ENCODE data around the gene HACE1. TPM values are rescaled to one million over a fixed set of nuclear protein-coding genes. Genes with fewer than 3 reads are reported as not detected.

The HACE1 gene
- polyA plus RNA-seq, 3 donors = 2.7 to 3.9 (median 3.4) TPM

DNA sequence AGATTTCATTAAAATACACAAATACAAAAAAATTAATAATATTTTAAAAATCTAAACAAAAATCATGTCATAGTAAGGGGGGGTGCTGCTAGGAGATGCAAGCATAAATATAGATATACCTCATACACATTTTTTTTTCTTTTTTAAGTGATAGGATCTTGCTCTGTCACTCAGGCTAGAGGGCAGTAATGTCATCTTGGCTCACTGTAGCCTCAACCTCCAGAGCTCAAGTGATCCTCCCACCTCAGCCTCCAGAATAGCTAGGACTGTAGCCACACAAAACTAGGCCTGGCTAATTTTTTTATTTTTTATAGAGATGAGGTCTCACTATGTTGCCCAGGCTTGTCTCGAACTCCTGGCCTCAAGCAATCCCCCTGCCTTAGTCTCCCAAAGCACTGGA is 90.8 kb downstream of the HACE1 start:
- H3K4me3 Mint-ChIP-seq = no peak overlapping the region
- TF ChIP-seq, protein P1, sequence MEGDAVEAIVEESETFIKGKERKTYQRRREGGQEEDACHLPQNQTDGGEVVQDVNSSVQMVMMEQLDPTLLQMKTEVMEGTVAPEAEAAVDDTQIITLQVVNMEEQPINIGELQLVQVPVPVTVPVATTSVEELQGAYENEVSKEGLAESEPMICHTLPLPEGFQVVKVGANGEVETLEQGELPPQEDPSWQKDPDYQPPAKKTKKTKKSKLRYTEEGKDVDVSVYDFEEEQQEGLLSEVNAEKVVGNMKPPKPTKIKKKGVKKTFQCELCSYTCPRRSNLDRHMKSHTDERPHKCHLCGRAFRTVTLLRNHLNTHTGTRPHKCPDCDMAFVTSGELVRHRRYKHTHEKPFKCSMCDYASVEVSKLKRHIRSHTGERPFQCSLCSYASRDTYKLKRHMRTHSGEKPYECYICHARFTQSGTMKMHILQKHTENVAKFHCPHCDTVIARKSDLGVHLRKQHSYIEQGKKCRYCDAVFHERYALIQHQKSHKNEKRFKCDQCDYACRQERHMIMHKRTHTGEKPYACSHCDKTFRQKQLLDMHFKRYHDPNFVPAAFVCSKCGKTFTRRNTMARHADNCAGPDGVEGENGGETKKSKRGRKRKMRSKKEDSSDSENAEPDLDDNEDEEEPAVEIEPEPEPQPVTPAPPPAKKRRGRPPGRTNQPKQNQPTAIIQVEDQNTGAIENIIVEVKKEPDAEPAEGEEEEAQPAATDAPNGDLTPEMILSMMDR (IDR thresholded peaks at IDR 0.05) = no peak
- peaks cover 6 to 12% of the 10 kb centered on the region in 2 donors for H3K36me3 Mint-ChIP-seq
- no peaks in the 10 kb centered on the region for H3K9me3 ChIP-seq (replicated peaks in 1 of 2; ENCODE audit: control insufficient read depth in 1 of 2, insufficient read depth in 1 of 2, low read length in 2 of 2)
- H3K79me2 ChIP-seq (ENCODE audit: insufficient read depth, low read length) = no peaks in the 10 kb centered on the region
- no peaks in the 10 kb centered on the region for H3K27me3 ChIP-seq (ENCODE audit: control insufficient read depth in 2 of 2, insufficient read depth in 2 of 2, low read length in 2 of 2)
- H3K27me3 Mint-ChIP-seq (ENCODE audit: low read depth in 3 of 3) = no peaks in the 10 kb centered on the region
- H3K27ac ChIP-seq (ENCODE audit: low read depth in 1 of 2, low read length in 2 of 2) = no peak overlapping the region
- intact Hi-C loops (cut with micrococcal nuclease) = no loop called here
- H3K36me3 ChIP-seq (replicated peaks in 1 of 2; ENCODE audit: control insufficient read depth in 1 of 2, insufficient read depth in 2 of 2, low read length in 2 of 2) = peaks cover 5 to 25% of the 10 kb centered on the region in 2 donors
- H3K9me3 Mint-ChIP-seq = no peaks in the 10 kb centered on the region
- H3K4me1 ChIP-seq (ENCODE audit: control insufficient read depth in 1 of 2, insufficient read depth in 2 of 2, low read length in 2 of 2) = peaks cover 3 to 11% of the 10 kb centered on the region in 2 donors
- no peaks in the 10 kb centered on the region for H4K20me1 ChIP-seq (ENCODE audit: insufficient read depth, low read length)
- H3K4me3 ChIP-seq (replicated peaks in 1 of 3; ENCODE audit: low read depth in 2 of 3, low read length in 3 of 3) = no peak overlapping the region
- no peak overlapping the region for H3K9ac ChIP-seq (ENCODE audit: insufficient read depth, low read length, poor library complexity, severe bottlenecking)
- WGBS (ENCODE audit: insufficient coverage) = no CpG with 5 or more reads among the region's 1 CpG
- H3K27ac Mint-ChIP-seq = no peak overlapping the region
- no peak for DNase-seq
- no peak overlapping the region for H2AFZ ChIP-seq (ENCODE audit: insufficient read depth, low read depth, low read length, poor library complexity, severe bottlenecking)
- peaks cover 16% of the 10 kb centered on the region for H3K4me1 Mint-ChIP-seq
- no peak overlapping the region for H3K4me2 ChIP-seq (replicated peaks; ENCODE audit: extremely low read depth, low read length, poor library complexity, severe bottlenecking)

DNA sequence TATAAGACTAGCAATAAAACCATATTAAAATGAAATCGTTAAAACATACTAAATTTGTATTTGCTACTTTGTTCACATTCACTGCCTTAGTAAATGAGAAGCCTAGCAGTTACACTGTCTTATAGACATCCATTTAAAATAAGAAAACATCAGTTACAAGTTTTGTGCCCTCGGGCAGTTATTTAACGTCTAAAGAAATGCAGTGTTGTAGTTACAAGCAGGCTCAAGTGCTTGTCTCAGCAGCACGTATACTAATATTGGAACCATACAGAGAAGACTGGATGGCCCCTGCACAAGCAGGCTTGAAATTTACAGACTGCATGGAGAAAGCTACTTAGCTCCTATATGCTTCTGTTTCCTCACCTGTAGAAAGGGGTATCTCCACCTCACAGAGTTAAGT is 93.1 kb downstream of the HACE1 start:
- Mint-ChIP-seq H3K36me3 (peaks cover 12 to 17% of the 10 kb centered on the region in 2 donors), H3K9me3 (peaks cover 3 to 12% (median 6%) of the 10 kb centered on the region in 7 donors)

More for the DNA sequence above, 93.1 kb downstream of the HACE1 start:
- no peak overlapping the region for H3K4me2 ChIP-seq (replicated peaks; ENCODE audit: extremely low read depth, low read length, poor library complexity, severe bottlenecking)
- no peak overlapping the region for H3K27ac ChIP-seq (ENCODE audit: low read depth in 1 of 2, low read length in 2 of 2)
- H2AFZ ChIP-seq (ENCODE audit: insufficient read depth, low read depth, low read length, poor library complexity, severe bottlenecking) = no peak overlapping the region
- no peaks in the 10 kb centered on the region for H4K20me1 ChIP-seq (ENCODE audit: insufficient read depth, low read length)
- no peaks in the 10 kb centered on the region for H3K79me2 ChIP-seq (ENCODE audit: insufficient read depth, low read length)
- no peak overlapping the region for H3K4me3 ChIP-seq (replicated peaks in 1 of 3; ENCODE audit: low read depth in 2 of 3, low read length in 3 of 3)
- intact Hi-C loops (cut with micrococcal nuclease) = no loop called here
- Mint-ChIP-seq H3K4me1 (peaks cover 4% of the 10 kb centered on the region), H3K27ac (no peak overlapping the region), H3K27me3 (ENCODE audit: low read depth in 3 of 3) (no peaks in the 10 kb centered on the region), H3K4me3 (no peak overlapping the region)
- H3K9me3 ChIP-seq (replicated peaks in 1 of 2; ENCODE audit: control insufficient read depth in 1 of 2, insufficient read depth in 1 of 2, low read length in 2 of 2) = no peaks in the 10 kb centered on the region
- H3K4me1 ChIP-seq (ENCODE audit: control insufficient read depth in 1 of 2, insufficient read depth in 2 of 2, low read length in 2 of 2) = no peaks in the 10 kb centered on the region
- peaks cover 5 to 25% of the 10 kb centered on the region in 2 donors for H3K36me3 ChIP-seq (replicated peaks in 1 of 2; ENCODE audit: control insufficient read depth in 1 of 2, insufficient read depth in 2 of 2, low read length in 2 of 2)
- DNase-seq = no peak
- TF ChIP-seq, protein P1 (IDR thresholded peaks at IDR 0.05) = no peak
- no CpG with 5 or more reads among the region's 4 CpGs for WGBS (ENCODE audit: insufficient coverage)
- H3K9ac ChIP-seq (ENCODE audit: insufficient read depth, low read length, poor library complexity, severe bottlenecking) = no peak overlapping the region
- H3K27me3 ChIP-seq (ENCODE audit: control insufficient read depth in 2 of 2, insufficient read depth in 2 of 2, low read length in 2 of 2) = no peaks in the 10 kb centered on the region

Data from CD14-positive monocyte (primary cell).